Lower lobe of right lung (tissue), 2 donors: ENCODE measurements around the gene CSNK1D. TPM values are rescaled to one million over a fixed set of nuclear protein-coding genes. Genes with fewer than 3 reads are reported as not detected.

Source experiments
- ATAC-seq, 2 donors: fragments of 200-7000 bp; cut with Tn5 transposase; one replicate each; pipeline ENCODE4 v1.9.1; 2020 to 2022; ENCODE audit warnings: mild to moderate bottlenecking in 2 of 2, moderate library complexity in 2 of 2
- DNase-seq: peaks from one replicate; pipeline ENCODE4 v3.0.0-alpha.2; 2020
- H3K27ac ChIP-seq: fragments of 200-600 bp; one replicate; pipeline ENCODE4 v1.8.0; 2022
- H3K27me3 ChIP-seq: fragments of 200-600 bp; one replicate; pipeline ENCODE4 v1.8.0; 2022; ENCODE audit warnings: low read depth
- H3K36me3 ChIP-seq: fragments of 200-600 bp; one replicate; pipeline ENCODE4 v1.8.0; 2022; ENCODE audit warnings: mild to moderate bottlenecking
- H3K4me1 ChIP-seq: fragments of 200-600 bp; one replicate; pipeline ENCODE4 v1.8.0; 2022
- H3K4me3 ChIP-seq: fragments of 200-600 bp; one replicate; pipeline ENCODE4 v1.8.0; 2022; ENCODE audit warnings: mild to moderate bottlenecking
- H3K9me3 ChIP-seq: fragments of 200-600 bp; one replicate; pipeline ENCODE4 v1.8.0; 2022
- CTCF ChIP-seq: fragments of 200-600 bp; IDR thresholded peaks from one replicate; pipeline ENCODE4 v1.8.0; 2022; ENCODE audit warnings: antibody characterized with exemption, mild to moderate bottlenecking
- intact Hi-C: fragments of 100-400 bp; cut with DNase I; formaldehyde crosslinking; loops from one replicate; pipeline ENCODE4 v1.11.0; 2022
- total RNA-seq: library from RNA; stranded (reverse); fragmentation: NEBNext Ultra II Directional; extraction: Animal tissue kit (Norgen Biotek cat#: 25700); gene quantifications from one replicate; pipeline ENCODE4 v1.2.1, GENCODE V29; 2021
- donor health status: DM: no; HTN: yes; CAD: no; lungs with severe emphysema.

Gene CSNK1D
- total RNA-seq, 1 donor from 2014 or later = 146 TPM

DNA sequence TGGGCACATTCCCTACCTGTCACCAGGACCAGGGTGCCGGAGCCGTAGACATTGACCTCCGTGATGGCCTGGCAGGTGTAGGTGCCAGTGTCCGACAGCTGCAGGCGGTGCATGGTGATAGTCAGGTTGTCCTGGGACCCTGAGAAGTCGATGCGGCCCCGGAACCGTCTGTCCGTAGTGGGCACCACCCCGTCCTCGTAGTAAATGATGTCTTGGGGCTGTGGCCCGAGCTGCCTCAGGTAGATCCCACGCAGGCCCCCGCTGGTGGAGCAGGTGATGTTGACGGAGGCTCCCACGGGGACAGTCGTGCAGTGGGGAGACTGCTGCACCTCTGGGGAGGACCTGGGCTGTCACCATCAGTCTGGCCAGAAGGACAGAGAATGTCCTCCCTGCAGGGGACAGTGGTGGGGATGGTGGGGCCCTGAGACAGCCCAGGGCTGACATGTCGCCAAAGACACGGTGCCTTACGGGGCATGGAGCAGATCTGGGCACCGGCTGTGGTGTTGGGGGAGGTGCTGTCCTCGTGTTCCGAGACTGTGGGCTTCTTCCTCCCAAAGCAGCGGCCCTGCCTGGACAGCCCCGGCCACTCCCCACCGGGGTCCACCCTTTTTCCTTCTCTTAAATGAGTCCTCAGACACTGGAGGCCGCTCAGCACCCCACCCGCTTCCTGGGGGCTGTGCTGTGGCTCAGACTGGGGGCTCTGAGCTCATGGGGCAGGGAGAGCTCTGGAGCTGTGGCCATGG is 43.3 kb upstream of the CSNK1D start:
- H3K9me3 ChIP-seq = no peaks in the 10 kb centered on the region
- TF ChIP-seq CTCF = no peak
- H3K4me1 ChIP-seq = peaks cover 20% of the 10 kb centered on the region
- H3K4me3 ChIP-seq = peak overlapping the region; percentile 37
- no peak for DNase-seq
- intact Hi-C loops = no loop called here
- H3K27ac ChIP-seq = no peak overlapping the region
- no peaks in the 10 kb centered on the region for H3K36me3 ChIP-seq
- H3K27me3 ChIP-seq = peaks cover 25% of the 10 kb centered on the region
- no peak for ATAC-seq

DNA sequence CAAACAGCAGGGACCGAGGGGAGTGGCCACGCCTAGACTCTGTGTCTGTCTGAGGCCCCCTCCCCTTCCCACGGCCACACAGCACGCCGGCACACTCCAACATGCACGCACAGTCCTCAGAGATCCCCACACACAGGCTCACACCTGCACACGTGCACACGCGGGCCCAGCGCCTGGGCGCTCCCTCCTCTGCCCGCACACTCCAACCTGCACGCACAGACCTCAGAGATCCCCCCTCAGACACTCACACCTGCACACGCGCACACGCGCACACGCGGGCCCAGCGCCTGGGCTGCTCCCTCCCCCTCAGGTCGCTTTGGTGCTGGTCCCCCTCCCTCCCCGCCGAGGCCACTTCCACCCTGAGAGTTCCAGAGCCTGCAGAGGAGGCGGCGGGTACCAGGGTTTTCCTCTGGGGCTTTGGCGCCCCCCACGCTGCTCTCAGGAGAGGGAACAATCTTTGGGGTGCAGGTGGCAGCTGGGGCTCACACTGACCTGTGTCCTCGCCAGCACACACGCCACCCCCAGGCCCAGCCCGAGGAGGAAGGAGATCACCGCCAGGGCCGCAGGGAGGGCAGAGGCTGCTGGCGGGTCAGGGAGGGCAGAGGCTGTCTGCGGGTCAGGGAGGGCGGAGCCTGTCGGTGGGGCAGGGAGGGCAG is 42.3 kb upstream of the CSNK1D start:
- intact Hi-C loops = no loop called here
- Histone ChIP-seq H3K4me1 (peaks cover 13% of the 10 kb centered on the region), H3K27ac (no peak overlapping the region), H3K27me3 (peaks cover 33% of the 10 kb centered on the region), H3K36me3 (no peaks in the 10 kb centered on the region), H3K9me3 (no peaks in the 10 kb centered on the region), H3K4me3 (peak overlapping the region; percentile 37)
- no peak for TF ChIP-seq CTCF
- ATAC-seq (peak; percentile 45 to 47), DNase-seq (no peak)

DNA sequence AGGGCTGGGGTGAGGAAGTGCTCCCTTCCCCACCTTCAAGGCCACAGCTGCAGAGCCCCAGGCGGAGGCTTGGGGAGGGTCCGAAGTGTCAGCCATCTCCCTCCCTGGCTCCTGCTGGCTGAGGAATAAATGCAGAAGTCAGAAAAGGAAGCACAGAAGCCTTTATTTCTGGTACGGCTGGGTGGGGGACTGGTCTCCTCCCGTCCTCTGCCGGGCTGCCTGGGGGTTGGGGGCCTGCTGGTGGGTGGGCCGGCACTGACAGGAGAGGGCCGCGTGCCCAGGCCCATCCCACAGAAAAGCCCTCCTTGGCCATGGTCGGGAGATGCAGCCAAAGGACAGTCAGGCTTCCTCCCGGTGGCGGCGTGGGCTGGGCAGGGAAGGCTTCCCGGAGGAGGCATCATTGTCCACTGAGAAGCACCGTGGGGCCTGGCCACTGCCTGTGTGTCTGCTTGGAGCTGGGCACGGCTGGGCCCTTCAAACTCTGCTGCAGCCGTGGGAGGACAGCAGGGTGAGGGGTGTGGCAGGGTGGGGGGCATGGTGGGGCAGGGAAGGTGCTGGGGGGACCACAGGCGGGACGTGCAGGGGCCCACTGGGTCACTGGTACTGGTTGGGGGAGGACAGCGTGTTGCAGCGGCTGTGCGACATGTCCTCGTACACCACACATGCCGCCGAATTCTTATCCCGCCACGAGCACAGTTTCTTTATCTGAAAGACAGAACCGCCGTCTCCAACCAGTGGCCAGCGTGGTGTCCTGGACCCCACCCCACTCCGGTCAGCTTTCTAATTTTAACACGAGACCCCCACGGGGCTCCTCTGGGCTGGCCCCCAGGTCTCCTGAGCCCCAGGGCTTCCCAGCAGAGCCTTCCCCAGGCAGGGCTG is 41.5 kb upstream of the CSNK1D start:
- intact Hi-C loops = no loop called here
- Histone ChIP-seq H3K4me1 (peaks cover 13% of the 10 kb centered on the region), H3K27me3 (peaks cover 40% of the 10 kb centered on the region), H3K27ac (no peak overlapping the region), H3K9me3 (no peaks in the 10 kb centered on the region), H3K4me3 (no peak overlapping the region), H3K36me3 (no peaks in the 10 kb centered on the region)
- TF ChIP-seq CTCF = no peak
- DNase-seq (no peak), ATAC-seq (no peak)

- intact Hi-C loops = no loop called here
- DNase-seq (no peak), ATAC-seq (no peak)
- H3K36me3 ChIP-seq = no peaks in the 10 kb centered on the region
- peaks cover 13% of the 10 kb centered on the region for H3K4me1 ChIP-seq
- peaks cover 40% of the 10 kb centered on the region for H3K27me3 ChIP-seq
- no peaks in the 10 kb centered on the region for H3K9me3 ChIP-seq
- TF ChIP-seq CTCF = no peak
- no peak overlapping the region for H3K4me3 ChIP-seq
- no peak overlapping the region for H3K27ac ChIP-seq
Observed at GRCh38 chr17:82314012-82314726, 40.7 kb upstream of the CSNK1D start.
